K562 (cell line): ENCODE results near the gene SLC8A1. TPM values are rescaled to one million over a fixed set of nuclear protein-coding genes. Genes with fewer than 3 reads are reported as not detected.

Source experiments
- CHD7 ChIP-seq: fragments of 200-600 bp; sonication (generic); IDR thresholded peaks from one replicate; pipeline ENCODE4 v1.6.1; 2012; ENCODE audit warnings: mild to moderate bottlenecking, low read depth, low read length, inconsistent platforms
- TCF7L2 ChIP-seq: fragments of 150-350 bp; IDR thresholded peaks from 2 replicates; pipeline ENCODE4 v1.6.1; 2016; ENCODE audit warnings: low read depth, mild to moderate bottlenecking, low read length, moderate library complexity
- polyA plus RNA-seq, 8 experiments: library from polyadenylated mRNA; depleted of rRNA in 4 of 8; stranded (reverse) in 5 of 8; unstranded in 3 of 8; fragments of >200 nt; fragmentation: Nextera tagmentation in 2 of 8; fragmentation: Illumina TruSeq in 1 of 8; extraction: Ambion mirVana in 2 of 8; extraction: Trizol in 1 of 8; gene quantifications; 2 replicates each; pipeline versions ENCODE4 v1.2.1 to v1.2.3, GENCODE V29; 2011 to 2014; ENCODE audit warnings: inconsistent platforms in 1 of 8, missing spikeins in 1 of 8
- total RNA-seq, 7 experiments: library from RNA; depleted of rRNA in 6 of 7; stranded (reverse); fragments of >200 nt in 6 of 7; fragmentation: Illumina TruSeq in 2 of 7; extraction: Trizol in 2 of 7; gene quantifications; 2 replicates each; pipeline versions ENCODE4 v1.2.1 to v1.2.3, GENCODE V29; 2011 to 2021; ENCODE audit warnings: low replicate concordance in 1 of 7

SLC8A1 gene
- total and polyA plus RNA-seq, 9 of the 15 experiments (the other 6 are each of a cell fraction or from before 2014, with no cell fraction given) = not detected

GRCh38 chr2:40087927-40088326 is 364.0 kb downstream of the SLC8A1 start (continued):
- TF ChIP-seq CHD7 (no peak), TCF7L2 (no peak)
